PFSK-1 (cell line): ENCODE results near the gene CD320.

ENCODE experiments used
- FOXP2 ChIP-seq: optimal IDR thresholded peaks from 2 replicates; pipeline ENCODE3; 2011; ENCODE audit warnings: borderline replicate concordance, control low read depth, inconsistent platforms; ENCODE audit not compliant: insufficient read depth; ENCODE audit errors: extremely low read length, extremely low read depth
- POLR2AphosphoS5 ChIP-seq: IDR thresholded peaks from 2 replicates; pipeline ENCODE4 v1.6.1; 2012; ENCODE audit warnings: low read depth, mild to moderate bottlenecking, control low read depth, low read length, moderate library complexity
- REST ChIP-seq, 2 experiments: IDR thresholded peaks; 2 replicates each; pipeline versions ENCODE4 v1.6.1 to v1.8.0; 2011 to 2012; ENCODE audit warnings: low read depth in 2 of 2, low read length in 2 of 2, control low read depth in 1 of 2, inconsistent platforms in 1 of 2, mild to moderate bottlenecking in 1 of 2, moderate library complexity in 1 of 2; ENCODE audit not compliant: insufficient read depth in 1 of 2
- SIN3A ChIP-seq: IDR thresholded peaks from 2 replicates; pipeline ENCODE4 v1.6.1; 2012; ENCODE audit warnings: mild to moderate bottlenecking, low read length, moderate library complexity, borderline replicate concordance; ENCODE audit not compliant: insufficient read depth
- TAF1 ChIP-seq: IDR thresholded peaks from 2 replicates; pipeline ENCODE4 v1.6.1; 2012; ENCODE audit warnings: low read length, control low read depth, borderline replicate concordance; ENCODE audit not compliant: insufficient read depth

Gene CD320

GRCh38 chr19:8308891-8309291, 733 bp upstream of the CD320 start:
- TF ChIP-seq FOXP2 (no peak), TAF1 (no peak), POLR2AphosphoS5 (no peak), SIN3A (no peak), REST (IDR thresholded peaks at IDR 0.05; ENCODE audit: insufficient read depth in 1 of 2, low read depth in 2 of 2, low read length in 2 of 2) (no peak)

DNA sequence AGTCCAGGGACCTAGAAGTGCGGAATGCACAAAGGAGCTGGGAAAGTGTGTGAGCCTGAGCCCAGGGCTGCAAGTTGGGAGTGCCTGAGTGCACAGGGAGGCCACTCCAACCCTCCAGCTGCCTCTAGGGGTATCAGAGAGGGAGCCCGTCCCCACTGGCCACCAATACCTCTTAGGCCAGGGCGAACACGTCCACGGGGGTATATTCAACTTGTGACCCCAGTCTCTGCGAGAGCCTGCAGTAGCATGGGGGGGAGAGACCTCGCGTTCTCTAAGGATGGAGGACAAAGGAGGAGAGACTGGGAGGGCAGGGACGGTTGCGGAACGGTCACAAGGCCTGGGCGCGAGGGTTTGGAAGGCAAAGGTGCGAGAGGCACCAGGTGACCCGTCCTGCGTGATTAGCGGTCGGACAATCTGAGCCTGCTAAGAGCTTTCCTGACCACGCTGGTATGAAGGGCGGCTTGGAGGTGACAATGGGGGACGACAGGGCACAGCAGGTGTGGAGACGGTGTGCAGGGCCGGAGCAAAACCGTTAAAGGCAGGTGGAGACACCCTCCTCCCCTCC, 676 bp downstream of the CD320 start:
- TF ChIP-seq SIN3A (no peak), TAF1 (no peak), FOXP2 (no peak)

GRCh38 chr19:8306235-8307054, 1.7 kb downstream of the CD320 start:
- TF ChIP-seq REST (IDR thresholded peaks at IDR 0.05; ENCODE audit: insufficient read depth in 1 of 2, low read depth in 2 of 2, low read length in 2 of 2) (no peak), SIN3A (no peak), POLR2AphosphoS5 (no peak), TAF1 (no peak), FOXP2 (no peak)

GRCh38 chr19:8305798-8306197, 2.4 kb downstream of the CD320 start:
- no peak for TF ChIP-seq FOXP2
- TF ChIP-seq REST (IDR thresholded peaks at IDR 0.05; ENCODE audit: insufficient read depth in 1 of 2, low read depth in 2 of 2, low read length in 2 of 2): no peak
- TF ChIP-seq SIN3A: no peak
- no peak for TF ChIP-seq POLR2AphosphoS5
- no peak for TF ChIP-seq TAF1

DNA sequence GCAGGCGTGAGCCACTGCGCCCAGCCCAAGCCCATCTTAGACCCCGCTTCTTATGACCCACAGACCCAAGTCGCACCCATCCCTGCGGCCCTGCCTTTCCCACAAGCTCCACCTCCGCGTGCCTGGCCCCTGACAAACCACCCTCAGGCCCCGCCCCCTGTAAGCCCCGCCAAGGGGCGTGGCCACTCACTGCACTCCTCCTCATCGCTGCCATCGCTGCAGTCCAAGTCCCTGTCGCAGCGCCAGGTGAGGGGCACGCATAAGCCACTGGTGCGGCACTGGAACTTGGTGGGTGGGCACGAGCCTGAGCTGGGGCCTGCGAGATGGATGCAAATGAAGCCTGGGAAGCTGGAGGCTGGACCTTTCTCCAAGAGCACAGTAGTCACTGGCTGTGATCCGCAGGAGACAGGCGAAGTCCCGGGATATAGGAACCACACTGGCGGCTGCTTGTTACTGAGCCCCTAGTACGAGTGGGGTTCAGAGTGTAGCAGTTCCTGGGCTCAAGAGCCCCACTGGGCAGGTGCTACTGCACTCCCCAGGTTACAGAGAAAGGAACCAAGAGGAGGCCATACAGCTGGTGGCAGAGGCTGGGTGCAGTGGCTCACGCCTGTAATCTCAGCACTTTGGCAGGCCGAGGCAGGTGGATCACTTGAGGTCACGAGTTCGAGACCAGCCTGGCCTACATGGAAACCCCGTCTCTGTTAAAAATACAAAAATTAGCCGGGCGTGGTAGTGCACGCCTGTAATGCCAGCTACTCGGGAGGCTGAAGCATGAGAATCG, 3.1 kb downstream of the CD320 start:
- no peak for TF ChIP-seq SIN3A
- TF ChIP-seq REST (IDR thresholded peaks at IDR 0.05; ENCODE audit: insufficient read depth in 1 of 2, low read depth in 2 of 2, low read length in 2 of 2): no peak
- TF ChIP-seq POLR2AphosphoS5: no peak
- no peak for TF ChIP-seq FOXP2
- TF ChIP-seq TAF1: no peak
